OCI-LY7 (cell line): Measurements from ENCODE around the gene CRYBG2. TPM values are rescaled to one million over a fixed set of nuclear protein-coding genes. Genes with fewer than 3 reads are reported as not detected.
A peak's percentile ranks its signal among the peaks of the same experiment; 100 is the strongest.

Source experiments
- BruUV-seq: library from RNA; stranded (reverse); fragments of 400-500 nt; replicated peaks from 2 replicates; lab custom pipeline; 2021; lab: Mats Ljungman, UMichigan
- CTCF ChIA-PET: fragments of 300-600 bp; sonication (Branson Sonifier 250); formaldehyde crosslinking; loops from one replicate; lab custom pipeline; 2022; ENCODE audit warnings: antibody characterized with exemption; ENCODE audit not compliant: unreplicated experiment; lab: Charles Lee
- POLR2A ChIA-PET: fragments of 300-600 bp; sonication (Branson Sonifier 250); formaldehyde crosslinking; loops from one replicate; lab custom pipeline; 2022; ENCODE audit warnings: antibody characterized with exemption; lab: Charles Lee
- DNase-seq: peaks from one replicate; pipeline ENCODE4 v3.0.0-alpha.2; 2015; ENCODE audit warnings: low spot score
- H2AFZ ChIP-seq: fragments of 200-600 bp; sonication (generic), shearing (Covaris generic); 2 replicates; pipeline ENCODE4 v1.6.1; 2014; ENCODE audit warnings: mild to moderate bottlenecking, antibody characterized with exemption, low read length, moderate library complexity
- H3K27ac ChIP-seq: fragments of 200-600 bp; sonication (generic); 2 replicates; pipeline ENCODE4 v1.5.1; 2014; ENCODE audit warnings: mixed run types, low read depth, mild to moderate bottlenecking, moderate library complexity, low read length, inconsistent platforms; ENCODE audit not compliant: poor library complexity, severe bottlenecking
- H3K36me3 ChIP-seq: fragments of 200-600 bp; sonication (generic); 2 replicates; pipeline ENCODE4 v1.6.1; 2014; ENCODE audit warnings: mild to moderate bottlenecking, antibody characterized with exemption, low read length, moderate library complexity, mixed read lengths; ENCODE audit not compliant: insufficient read depth
- H3K4me1 ChIP-seq: fragments of 200-600 bp; sonication (generic); 2 replicates; pipeline ENCODE4 v1.5.1; 2014; ENCODE audit warnings: mild to moderate bottlenecking, low read length; ENCODE audit not compliant: insufficient read depth, poor library complexity, severe bottlenecking
- H3K4me2 ChIP-seq: fragments of 200-600 bp; sonication (generic); 2 replicates; pipeline ENCODE4 v1.6.1; 2014; ENCODE audit warnings: mild to moderate bottlenecking, low read length
- H3K4me3 ChIP-seq: fragments of 200-600 bp; sonication (generic); 2 replicates; pipeline ENCODE4 v1.5.1; 2014; ENCODE audit warnings: mild to moderate bottlenecking, low read depth, low read length; ENCODE audit not compliant: poor library complexity, severe bottlenecking
- H3K79me2 ChIP-seq: fragments of 200-600 bp; sonication (generic); 2 replicates; pipeline ENCODE4 v1.6.1; 2016; ENCODE audit warnings: low read depth, mild to moderate bottlenecking, low read length, moderate library complexity, mixed read lengths; ENCODE audit not compliant: insufficient read depth
- H3K9me2 ChIP-seq: fragments of 200-600 bp; sonication (generic); 2 replicates; pipeline ENCODE4 v1.6.1; 2016; ENCODE audit warnings: mild to moderate bottlenecking, low read length, mixed read lengths; ENCODE audit not compliant: insufficient read depth
- H3K9me3 ChIP-seq: fragments of 200-600 bp; sonication (generic); 2 replicates; pipeline ENCODE4 v1.6.1; 2014; ENCODE audit warnings: mild to moderate bottlenecking, mixed run types, low read length, mixed read lengths
- H4K20me1 ChIP-seq: fragments of 200-600 bp; sonication (generic); 2 replicates; pipeline ENCODE4 v1.6.1; 2014; ENCODE audit warnings: mild to moderate bottlenecking, antibody characterized with exemption, low read length, moderate library complexity, mixed read lengths; ENCODE audit not compliant: insufficient read depth
- CTCF ChIP-seq: fragments of 200-600 bp; sonication (generic); conservative IDR thresholded peaks from 2 replicates; pipeline ENCODE4 v1.5.1; 2014; ENCODE audit warnings: mild to moderate bottlenecking, antibody characterized with exemption, low read length, moderate library complexity, mixed read lengths
- EZH2phosphoT487 ChIP-seq: fragments of 200-600 bp; sonication (generic); IDR thresholded peaks from 2 replicates; pipeline ENCODE4 v1.6.1; 2018; ENCODE audit warnings: low read depth, borderline replicate concordance, mild to moderate bottlenecking, mixed run types, antibody characterized with exemption, low read length, moderate library complexity, mixed read lengths
- intact Hi-C: fragments of 100-400 bp; cut with micrococcal nuclease; formaldehyde crosslinking; loops from one replicate; pipeline ENCODE4 v1.10.0; 2022; ENCODE audit not compliant: unreplicated experiment
- total RNA-seq, 2 experiments: library from RNA; depleted of rRNA in 1 of 2; stranded (reverse); fragments of >200 nt in 1 of 2; shearing (Covaris generic) in 1 of 2; gene quantifications; 2 replicates each; pipeline ENCODE4 v1.2.3, GENCODE V29; 2014 to 2022

CRYBG2 gene
- total RNA-seq, 2 experiments from 2014 or later: 1.3 to 5.5 TPM

GRCh38 chr1:26287033-26287711, 66.8 kb downstream of the CRYBG2 start:
- POLR2A ChIA-PET: interaction anchor here (1.7 to 11.0 kb wide), 3 partner anchors 21 to 78 kb away, joined by 4 to 273 read pairs (median 106); partner anchors contain the start of genes CD52 and UBXN11
- intact Hi-C loops: loop anchor here (5.0 kb wide), 1 partner anchor 185 kb away; the partner anchor contains the start of gene HMGN2
- BruUV-seq: no TSS peak

DNA sequence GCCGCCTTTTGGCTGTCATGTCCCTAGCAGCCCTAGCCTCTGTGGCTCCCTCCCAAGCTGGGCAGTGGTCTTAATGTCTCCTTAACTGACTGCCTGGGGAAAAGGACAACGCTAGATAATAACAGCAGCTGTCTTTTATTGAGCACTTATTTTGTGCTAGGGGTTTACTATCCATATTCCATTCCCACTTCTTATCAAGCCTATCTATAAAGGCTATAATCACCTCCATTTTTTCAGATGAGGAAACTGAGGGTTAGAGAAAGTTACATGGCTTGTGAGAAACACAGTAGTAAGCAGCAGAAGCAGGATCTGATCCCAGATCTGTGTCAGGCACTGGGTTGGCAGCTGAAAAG, 67.9 kb downstream of the CRYBG2 start:
- intact Hi-C loops: loop anchor here (5.0 kb wide), 1 partner anchor 186 kb away; the partner anchor contains the start of gene HMGN2
- peaks cover 21% of the 10 kb centered on the region; the same call in 1 of the 2 replicates for H3K36me3 ChIP-seq
- no peaks in the 10 kb centered on the region for H3K79me2 ChIP-seq
- BruUV-seq: no TSS peak
- H3K4me2 ChIP-seq: peak overlapping the region; percentile 81
- no peaks in the 10 kb centered on the region for H3K9me2 ChIP-seq
- H3K9me3 ChIP-seq: no peaks in the 10 kb centered on the region
- H4K20me1 ChIP-seq: no peaks in the 10 kb centered on the region
- no peak overlapping the region for H3K4me3 ChIP-seq
- no peak for DNase-seq
- H3K4me1 ChIP-seq: peaks cover 70% of the 10 kb centered on the region
- TF ChIP-seq CTCF (peak; percentile 8; the same call in 1 of the 2 replicates), EZH2phosphoT487 (no peak)
- H3K27ac ChIP-seq: peak overlapping the region; percentile 98
- no peak overlapping the region for H2AFZ ChIP-seq
- ChIA-PET POLR2A (interaction anchor here (1.1 to 11.0 kb wide), 3 partner anchors 19 to 32 kb away, joined by 3 to 273 read pairs (median 7); partner anchors contain the start of gene CD52), CTCF (interaction anchor here (0.9 to 2.5 kb wide), 4 partner anchors 29 to 78 kb away, joined by 3 to 37 read pairs (median 6); partner anchors contain the start of gene CD52)

More at GRCh38 chr1:26287033-26287711, 66.8 kb downstream of the CRYBG2 start:
- peak overlapping the region; percentile 47 for H3K4me3 ChIP-seq
- peak overlapping the region; percentile 81 for H3K4me2 ChIP-seq
- H3K79me2 ChIP-seq: no peaks in the 10 kb centered on the region
- H3K9me2 ChIP-seq: no peaks in the 10 kb centered on the region
- H2AFZ ChIP-seq: no peak overlapping the region
- no peaks in the 10 kb centered on the region for H4K20me1 ChIP-seq
- TF ChIP-seq CTCF: no peak
- TF ChIP-seq EZH2phosphoT487: no peak
- CTCF ChIA-PET: interaction anchor here (0.9 to 1.0 kb wide), 3 partner anchors 21 to 32 kb away, joined by 3 to 4 read pairs (median 3); partner anchors contain the start of gene CD52
- H3K9me3 ChIP-seq: no peaks in the 10 kb centered on the region
- DNase-seq: peak; percentile 96
- H3K4me1 ChIP-seq: peaks cover 81% of the 10 kb centered on the region
- H3K27ac ChIP-seq: peak overlapping the region; percentile 98
- H3K36me3 ChIP-seq: peaks cover 19% of the 10 kb centered on the region; the same call in 1 of the 2 replicates
